ENCODE measurements around the gene DOCK4. TPM values are rescaled to one million over a fixed set of nuclear protein-coding genes. Genes with fewer than 3 reads are reported as not detected.

DOCK4 gene
- total and polyA plus RNA-seq, 4 donors, result 40.3 to 95.0 (median 56.4) TPM

DNA sequence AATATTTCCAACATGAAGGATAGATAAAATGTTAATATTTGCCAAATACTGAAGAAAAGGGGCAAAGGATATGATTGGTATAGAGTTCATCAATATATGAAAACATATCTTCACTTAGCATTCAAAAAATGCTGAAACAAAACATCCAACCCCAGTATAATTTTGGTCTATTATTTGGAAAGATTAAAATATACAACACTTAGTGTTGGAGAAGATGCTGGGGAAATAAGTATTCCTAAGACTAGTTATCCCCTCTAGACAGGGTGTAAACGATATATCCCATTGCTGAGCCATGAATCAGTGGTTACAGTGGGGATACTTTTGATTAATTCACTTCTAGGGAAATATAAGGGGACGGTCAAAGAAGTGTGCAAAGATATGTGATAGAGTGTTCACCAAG, 456.6 kb downstream of the DOCK4 start:
- no CpG with 5 or more reads among the region's 2 CpGs for WGBS (ENCODE audit: insufficient coverage)
- no peak for DNase-seq (ENCODE audit: low read depth in 4 of 6, low spot score in 6 of 6)

GRCh38 chr7:111747718-111748117, 458.5 kb downstream of the DOCK4 start:
- Histone ChIP-seq H3K27ac (ENCODE audit: low read depth, low read length) (no peak overlapping the region), H3K27me3 (ENCODE audit: control insufficient read depth, insufficient read depth, low read length) (no peaks in the 10 kb centered on the region), H3K9me3 (ENCODE audit: control insufficient read depth, insufficient read depth, low read length) (peaks cover 6% of the 10 kb centered on the region), H3K4me3 (ENCODE audit: low read depth, low read length) (no peak overlapping the region), H3K36me3 (ENCODE audit: control insufficient read depth, insufficient read depth, low read length) (peaks cover 8% of the 10 kb centered on the region), H3K4me1 (ENCODE audit: control insufficient read depth, insufficient read depth, low read length) (no peaks in the 10 kb centered on the region)
- peak in 1 of 6 donors; percentile 64 for DNase-seq (ENCODE audit: low read depth in 4 of 6, low spot score in 6 of 6)

More for the DNA sequence above, 456.6 kb downstream of the DOCK4 start:
- Histone ChIP-seq H3K27me3 (ENCODE audit: control insufficient read depth, insufficient read depth, low read length) (no peaks in the 10 kb centered on the region), H3K9me3 (ENCODE audit: control insufficient read depth, insufficient read depth, low read length) (peaks cover 6% of the 10 kb centered on the region), H3K27ac (ENCODE audit: low read depth, low read length) (no peak overlapping the region), H3K36me3 (ENCODE audit: control insufficient read depth, insufficient read depth, low read length) (peaks cover 2% of the 10 kb centered on the region), H3K4me1 (ENCODE audit: control insufficient read depth, insufficient read depth, low read length) (peaks cover 3% of the 10 kb centered on the region), H3K4me3 (ENCODE audit: low read depth, low read length) (no peak overlapping the region)

DNA sequence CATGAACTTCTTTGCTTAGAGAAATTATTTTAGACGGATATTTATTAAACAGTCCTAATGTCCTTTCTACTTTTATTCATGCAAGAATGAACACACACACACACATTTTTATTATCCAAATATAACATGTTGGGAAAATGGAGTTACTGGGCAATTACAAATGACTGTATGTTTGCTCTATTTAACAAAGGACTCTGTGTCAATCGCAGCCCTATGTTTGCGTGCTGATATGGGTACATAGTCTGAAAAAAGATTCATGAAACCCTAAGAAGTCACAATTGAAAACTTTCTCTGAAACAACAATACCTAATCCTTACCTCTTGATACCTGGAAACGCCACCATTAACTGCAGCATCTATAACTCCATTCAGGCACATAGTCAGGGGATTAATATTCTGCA, 459.2 kb downstream of the DOCK4 start:
- 95% methylated on average over 2 of the region's 4 CpGs for WGBS (ENCODE audit: insufficient coverage)
- Histone ChIP-seq H3K4me1 (ENCODE audit: control insufficient read depth, insufficient read depth, low read length) (no peaks in the 10 kb centered on the region), H3K9me3 (ENCODE audit: control insufficient read depth, insufficient read depth, low read length) (peaks cover 6% of the 10 kb centered on the region), H3K4me3 (ENCODE audit: low read depth, low read length) (no peak overlapping the region), H3K27me3 (ENCODE audit: control insufficient read depth, insufficient read depth, low read length) (no peaks in the 10 kb centered on the region), H3K36me3 (ENCODE audit: control insufficient read depth, insufficient read depth, low read length) (peaks cover 8% of the 10 kb centered on the region), H3K27ac (ENCODE audit: low read depth, low read length) (no peak overlapping the region)
- no peak for DNase-seq (ENCODE audit: low read depth in 4 of 6, low spot score in 6 of 6)

GRCh38 chr7:111744501-111745155, 461.6 kb downstream of the DOCK4 start:
- peaks cover 3% of the 10 kb centered on the region for H3K9me3 ChIP-seq (ENCODE audit: control insufficient read depth, insufficient read depth, low read length)
- H3K4me3 ChIP-seq (ENCODE audit: low read depth, low read length), result no peak overlapping the region
- peaks cover 8% of the 10 kb centered on the region for H3K36me3 ChIP-seq (ENCODE audit: control insufficient read depth, insufficient read depth, low read length)
- no peak for DNase-seq (ENCODE audit: low read depth in 4 of 6, low spot score in 6 of 6)
- H3K27ac ChIP-seq (ENCODE audit: low read depth, low read length), result no peak overlapping the region
- no peaks in the 10 kb centered on the region for H3K27me3 ChIP-seq (ENCODE audit: control insufficient read depth, insufficient read depth, low read length)
- H3K4me1 ChIP-seq (ENCODE audit: control insufficient read depth, insufficient read depth, low read length), result no peaks in the 10 kb centered on the region
- no CpG with 5 or more reads among the region's 2 CpGs for WGBS (ENCODE audit: insufficient coverage)

DNA sequence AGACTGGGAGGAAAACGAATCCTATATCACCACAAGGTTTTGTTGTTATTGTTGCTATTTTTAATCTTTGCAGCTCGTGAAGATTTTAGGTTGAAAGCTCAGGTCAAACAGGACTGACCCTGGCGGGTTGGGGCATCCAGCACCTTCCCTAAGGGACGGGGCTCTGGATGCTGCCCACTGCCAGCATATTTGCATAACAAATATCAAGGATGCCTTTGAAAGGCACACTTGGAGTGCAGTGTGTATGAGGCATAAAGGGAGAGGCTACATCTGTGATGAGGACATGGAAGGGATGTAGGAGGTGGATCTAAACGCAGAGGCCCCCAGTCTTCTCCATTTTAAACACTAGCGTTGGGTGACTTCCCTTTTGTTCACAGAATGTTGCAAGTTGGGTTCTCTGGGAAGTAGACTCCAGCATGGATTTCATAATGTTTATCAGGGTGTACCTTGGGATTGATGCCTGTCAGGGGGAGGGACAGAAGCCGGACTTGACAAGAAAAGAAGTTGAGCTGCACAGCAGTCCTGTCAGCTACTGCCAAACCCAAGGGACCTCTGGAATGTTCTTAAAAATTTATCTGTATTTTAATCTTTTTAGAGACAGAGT, 462.9 kb downstream of the DOCK4 start:
- WGBS (ENCODE audit: insufficient coverage), result 71% methylated on average over 3 of the region's 7 CpGs

DNA sequence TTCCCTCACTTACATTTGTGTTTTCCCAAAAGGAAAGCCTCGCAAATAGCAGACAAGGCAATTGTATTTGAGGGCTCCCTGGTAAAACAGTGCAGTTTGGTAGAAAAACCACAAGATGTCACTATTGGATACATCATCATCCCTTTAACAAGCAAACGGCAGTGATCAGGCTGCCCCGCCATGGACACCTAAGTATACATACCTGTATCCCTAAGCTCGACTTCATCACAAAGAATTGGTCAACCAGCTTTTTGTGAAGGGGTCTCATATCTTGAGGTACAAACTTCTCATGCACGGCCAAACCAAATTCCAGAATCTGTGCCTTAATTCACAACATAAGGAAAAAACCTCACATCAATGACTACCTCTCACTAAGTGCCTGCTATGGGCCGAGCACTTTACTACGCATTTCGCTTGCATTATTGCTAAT, 464.4 kb downstream of the DOCK4 start:
- Histone ChIP-seq H3K4me3 (ENCODE audit: low read depth, low read length) (no peak overlapping the region), H3K9me3 (ENCODE audit: control insufficient read depth, insufficient read depth, low read length) (no peaks in the 10 kb centered on the region), H3K4me1 (ENCODE audit: control insufficient read depth, insufficient read depth, low read length) (no peaks in the 10 kb centered on the region), H3K27ac (ENCODE audit: low read depth, low read length) (no peak overlapping the region), H3K27me3 (ENCODE audit: control insufficient read depth, insufficient read depth, low read length) (no peaks in the 10 kb centered on the region), H3K36me3 (ENCODE audit: control insufficient read depth, insufficient read depth, low read length) (peaks cover 13% of the 10 kb centered on the region)
- peak in 4 of 6 donors; percentile 62 to 97 (median 82) for DNase-seq (ENCODE audit: low read depth in 4 of 6, low spot score in 6 of 6)
- WGBS (ENCODE audit: insufficient coverage), result 26% methylated on average over 3 of the region's 8 CpGs

More for the DNA sequence above, 462.9 kb downstream of the DOCK4 start:
- no peaks in the 10 kb centered on the region for H3K27me3 ChIP-seq (ENCODE audit: control insufficient read depth, insufficient read depth, low read length)
- peaks cover 13% of the 10 kb centered on the region for H3K36me3 ChIP-seq (ENCODE audit: control insufficient read depth, insufficient read depth, low read length)
- no peak overlapping the region for H3K4me3 ChIP-seq (ENCODE audit: low read depth, low read length)
- no peaks in the 10 kb centered on the region for H3K4me1 ChIP-seq (ENCODE audit: control insufficient read depth, insufficient read depth, low read length)
- no peak overlapping the region for H3K27ac ChIP-seq (ENCODE audit: low read depth, low read length)
- H3K9me3 ChIP-seq (ENCODE audit: control insufficient read depth, insufficient read depth, low read length), result no peaks in the 10 kb centered on the region
- DNase-seq (ENCODE audit: low read depth in 4 of 6, low spot score in 6 of 6), result no peak

- Histone ChIP-seq H3K36me3 (ENCODE audit: control insufficient read depth, insufficient read depth, low read length) (peaks cover 13% of the 10 kb centered on the region), H3K27me3 (ENCODE audit: control insufficient read depth, insufficient read depth, low read length) (no peaks in the 10 kb centered on the region), H3K4me3 (ENCODE audit: low read depth, low read length) (no peak overlapping the region), H3K27ac (ENCODE audit: low read depth, low read length) (no peak overlapping the region), H3K9me3 (ENCODE audit: control insufficient read depth, insufficient read depth, low read length) (no peaks in the 10 kb centered on the region), H3K4me1 (ENCODE audit: control insufficient read depth, insufficient read depth, low read length) (no peaks in the 10 kb centered on the region)
- DNase-seq (ENCODE audit: low read depth in 4 of 6, low spot score in 6 of 6), result no peak
- no CpG with 5 or more reads among the region's 3 CpGs for whole genome bisulfite sequencing (ENCODE audit: insufficient coverage)
These were observed 465.3 kb downstream of the DOCK4 start for GRCh38 chr7:111740942-111741341.

- H3K9me3 ChIP-seq (ENCODE audit: control insufficient read depth, insufficient read depth, low read length), result no peaks in the 10 kb centered on the region
- H3K27ac ChIP-seq (ENCODE audit: low read depth, low read length), result no peak overlapping the region
- no peak overlapping the region for H3K4me3 ChIP-seq (ENCODE audit: low read depth, low read length)
- no peak for DNase-seq (ENCODE audit: low read depth in 4 of 6, low spot score in 6 of 6)
- 40% methylated on average over 1 of the region's 4 CpGs for WGBS (ENCODE audit: insufficient coverage)
- H3K36me3 ChIP-seq (ENCODE audit: control insufficient read depth, insufficient read depth, low read length), result peaks cover 18% of the 10 kb centered on the region
- no peaks in the 10 kb centered on the region for H3K27me3 ChIP-seq (ENCODE audit: control insufficient read depth, insufficient read depth, low read length)
- H3K4me1 ChIP-seq (ENCODE audit: control insufficient read depth, insufficient read depth, low read length), result peaks cover 3% of the 10 kb centered on the region
These were observed 469.7 kb downstream of the DOCK4 start for GRCh38 chr7:111736552-111736874.

- no peak overlapping the region for H3K27ac ChIP-seq (ENCODE audit: low read depth, low read length)
- H3K27me3 ChIP-seq (ENCODE audit: control insufficient read depth, insufficient read depth, low read length), result no peaks in the 10 kb centered on the region
- 37% methylated on average over 6 of the region's 11 CpGs for WGBS (ENCODE audit: insufficient coverage)
- peaks cover 18% of the 10 kb centered on the region for H3K36me3 ChIP-seq (ENCODE audit: control insufficient read depth, insufficient read depth, low read length)
- H3K4me3 ChIP-seq (ENCODE audit: low read depth, low read length), result no peak overlapping the region
- no peaks in the 10 kb centered on the region for H3K9me3 ChIP-seq (ENCODE audit: control insufficient read depth, insufficient read depth, low read length)
- H3K4me1 ChIP-seq (ENCODE audit: control insufficient read depth, insufficient read depth, low read length), result peaks cover 3% of the 10 kb centered on the region
- peak; percentile 63 to 95 (median 78) for DNase-seq (ENCODE audit: low read depth in 4 of 6, low spot score in 6 of 6)
These were observed 470.3 kb downstream of the DOCK4 start for GRCh38 chr7:111735661-111736551.
